Hepatocyte (in vitro differentiated cells): ENCODE measurements around the gene CD300E.

Experiments
- CTCF ChIP-seq: fragments of 200-600 bp; sonication (generic); IDR thresholded peaks from 2 replicates; pipeline ENCODE4 v1.5.1; 2016; ENCODE audit warnings: antibody characterized with exemption, mild to moderate bottlenecking; ENCODE audit not compliant: poor library complexity
- EZH2 ChIP-seq: fragments of 200-600 bp; sonication (generic); IDR thresholded peaks from 2 replicates; pipeline ENCODE4 v1.6.1; 2016; ENCODE audit warnings: antibody characterized with exemption, mild to moderate bottlenecking, borderline replicate concordance

DNA sequence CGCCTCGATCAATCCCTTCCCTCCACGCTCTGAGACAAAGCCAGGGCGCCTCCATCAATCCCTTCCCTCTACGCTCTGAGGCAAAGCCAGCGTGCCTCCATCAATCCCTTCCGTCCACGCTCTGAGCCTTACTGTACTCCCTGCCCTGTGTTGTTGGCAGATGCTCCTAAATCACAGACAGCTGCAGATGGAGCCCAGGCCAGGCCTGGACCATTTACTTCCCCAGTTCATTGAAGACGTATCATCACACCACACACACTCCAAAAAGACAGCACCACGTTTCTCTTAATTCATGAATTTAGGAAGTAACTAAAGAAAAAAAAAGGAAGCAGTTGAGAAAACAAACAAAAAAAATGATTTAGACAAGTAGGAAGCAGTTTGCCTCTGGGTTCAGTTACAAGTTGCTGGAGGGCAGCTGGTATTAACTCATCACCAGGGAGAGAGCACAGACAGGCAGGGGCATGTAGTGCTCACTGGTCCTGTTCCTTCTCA, 24.0 kb downstream of the CD300E start:
- TF ChIP-seq CTCF (no peak), EZH2 (no peak)
